Measurements from ENCODE around the gene ACER2.
A peak's percentile ranks its signal among the peaks of the same experiment; 100 is the strongest.

ACER2 gene

DNA sequence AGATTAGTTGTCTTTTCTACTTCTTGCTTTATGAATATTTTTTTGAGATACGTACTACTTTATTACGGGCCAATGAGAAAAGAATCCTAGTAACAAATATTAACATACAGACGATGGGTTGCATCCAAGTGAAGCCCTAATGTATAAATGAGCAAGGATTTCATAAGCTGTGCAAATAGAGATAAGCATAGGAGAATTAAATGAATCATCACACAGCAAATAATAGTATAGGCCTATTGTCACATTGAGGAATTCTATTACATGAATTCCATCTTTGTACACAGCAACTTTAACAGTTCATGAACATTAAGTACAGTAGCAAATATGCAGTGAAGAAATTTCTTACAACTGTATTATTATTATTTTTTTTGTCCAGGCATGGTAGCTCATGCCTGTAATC lies 78.0 kb downstream of the ACER2 start:
- no peak for DNase-seq (ENCODE audit: low spot score)

DNA sequence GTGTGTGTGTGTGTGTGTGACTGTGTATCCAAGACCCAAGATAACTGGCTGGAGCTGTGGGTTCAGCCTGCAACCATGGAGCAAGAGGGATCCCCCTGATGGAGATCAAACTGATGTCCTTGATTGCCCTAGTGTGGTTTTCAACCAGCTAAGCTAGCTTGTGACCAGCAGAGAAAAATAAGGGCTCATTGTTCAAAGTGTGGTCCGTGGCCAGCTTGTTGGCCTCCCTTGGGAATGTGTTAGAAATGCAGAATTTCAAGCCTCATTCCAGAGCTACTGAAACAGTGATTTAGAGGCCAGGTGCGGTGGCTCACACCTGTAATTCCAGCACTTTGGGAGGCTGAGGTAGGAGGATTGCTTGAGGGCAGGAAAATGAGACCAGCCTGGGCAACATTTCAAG lies 79.9 kb downstream of the ACER2 start:
- no peak for DNase-seq (ENCODE audit: low spot score)

- DNase-seq (ENCODE audit: low spot score) = no peak
These were observed 81.5 kb downstream of the ACER2 start for GRCh38 chr9:19490269-19490668.

DNA sequence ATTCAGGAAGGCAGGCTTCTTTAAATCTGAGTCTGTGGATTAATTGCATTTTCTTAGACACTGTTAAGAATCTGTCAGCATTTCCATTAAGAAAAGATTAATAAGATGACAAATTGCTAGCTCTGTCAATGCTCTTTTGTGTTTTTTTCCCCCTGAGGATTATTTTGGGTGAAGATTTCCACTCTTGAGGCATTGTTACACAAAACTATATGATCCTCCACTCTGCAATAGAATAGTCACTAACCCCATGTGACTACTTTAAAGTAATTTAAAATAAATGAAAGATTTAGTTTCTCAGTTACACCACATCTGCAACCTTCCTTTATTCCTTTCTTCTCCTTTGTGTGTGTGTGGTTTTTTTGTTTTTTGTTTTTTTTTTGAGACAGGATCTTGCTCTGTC lies 82.0 kb downstream of the ACER2 start:
- no peak for DNase-seq (ENCODE audit: low spot score)

- DNase-seq (ENCODE audit: low spot score) = no peak
These were observed 84.0 kb downstream of the ACER2 start for GRCh38 chr9:19492775-19493173.

DNA sequence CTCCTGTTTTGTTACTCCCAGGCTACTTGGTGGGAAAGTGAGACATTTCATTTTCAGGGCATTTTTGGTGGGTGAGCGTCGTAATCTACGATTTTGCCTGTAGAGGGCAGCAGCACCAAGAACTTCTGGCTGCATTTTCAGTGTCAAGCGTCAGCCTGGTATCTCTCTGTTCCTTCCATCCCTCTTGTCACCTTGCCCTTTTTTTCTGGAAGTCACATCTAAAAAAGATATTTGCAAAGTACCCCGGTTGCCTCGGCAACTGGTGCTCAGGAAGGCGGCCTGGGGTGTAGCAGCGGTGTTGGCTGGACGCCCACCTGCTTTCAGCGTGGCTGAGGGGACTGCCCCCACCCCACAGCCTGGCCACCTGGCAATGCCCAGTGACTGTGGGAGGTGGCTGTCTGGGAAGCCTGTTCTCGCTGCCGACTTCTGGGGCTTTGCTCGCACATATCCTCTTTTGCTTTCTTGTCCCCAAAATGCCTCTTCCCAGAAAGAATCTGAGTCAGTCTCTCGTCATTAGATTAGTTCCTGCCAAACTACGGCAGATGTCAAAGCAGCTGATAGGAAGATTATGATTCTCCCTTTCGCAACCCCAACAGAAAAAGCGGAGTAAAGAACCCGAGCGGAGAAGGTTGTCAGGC lies 84.5 kb downstream of the ACER2 start:
- peak; percentile 57 for DNase-seq (ENCODE audit: low spot score)

DNA sequence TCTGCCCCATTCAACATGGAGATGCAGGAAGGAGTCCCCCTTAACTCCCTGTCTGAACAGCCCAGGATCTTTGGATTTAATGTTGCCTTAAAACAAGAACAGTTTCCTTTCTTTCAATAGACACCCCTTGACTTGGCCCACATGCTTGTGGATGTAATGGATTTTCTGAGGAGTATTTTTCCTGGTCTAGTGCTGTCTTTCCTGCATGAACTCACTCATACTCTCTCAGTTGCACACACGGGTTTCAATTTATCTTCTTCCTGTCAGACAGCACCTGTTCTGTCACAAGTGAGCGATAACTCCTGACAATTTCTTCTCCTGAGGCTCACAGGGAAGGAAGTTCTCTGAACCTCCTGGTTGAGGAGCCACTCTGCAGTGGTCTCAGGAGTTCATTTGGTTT lies 85.1 kb downstream of the ACER2 start:
- DNase-seq (ENCODE audit: low spot score) = no peak

DNA sequence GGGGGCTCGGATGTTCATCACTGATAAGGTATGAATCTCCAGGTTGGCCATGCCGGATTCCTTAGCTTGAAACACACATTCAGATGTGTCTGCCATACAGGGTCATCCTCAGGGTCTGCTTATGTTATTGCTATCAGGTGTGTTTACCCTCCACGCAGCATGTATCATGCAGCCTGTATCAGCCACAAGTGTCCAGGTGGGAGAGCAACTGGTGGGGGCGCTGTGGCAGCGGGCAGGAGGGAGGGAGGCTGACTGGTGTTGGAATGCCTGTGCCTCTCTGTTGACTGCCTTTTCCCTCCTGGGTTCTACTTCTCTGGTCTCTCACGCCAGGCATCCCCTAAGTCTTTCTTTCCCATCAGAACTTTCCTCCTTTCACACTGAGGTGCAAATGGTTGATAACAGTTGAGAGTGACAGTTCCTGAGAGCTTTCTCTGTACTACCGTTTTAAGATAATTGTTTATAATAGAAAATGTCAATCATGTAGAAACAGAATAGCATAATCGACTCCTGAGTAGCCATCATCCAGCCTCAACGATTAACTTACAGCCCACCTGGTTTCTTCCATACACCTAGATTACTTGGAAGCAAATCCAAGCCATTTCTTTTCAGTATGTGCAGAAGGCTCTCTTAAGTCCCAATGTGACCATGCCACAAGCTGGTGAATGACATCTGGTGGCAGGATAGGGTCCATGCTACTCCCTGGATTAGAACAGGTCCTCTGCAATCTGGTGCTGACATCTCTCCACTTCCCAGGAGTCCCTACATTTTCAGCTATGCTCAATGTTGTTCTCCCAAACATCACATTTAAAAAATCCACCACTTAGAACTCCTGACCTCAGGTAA lies 86.6 kb downstream of the ACER2 start:
- no peak for DNase-seq (ENCODE audit: low spot score)

DNA sequence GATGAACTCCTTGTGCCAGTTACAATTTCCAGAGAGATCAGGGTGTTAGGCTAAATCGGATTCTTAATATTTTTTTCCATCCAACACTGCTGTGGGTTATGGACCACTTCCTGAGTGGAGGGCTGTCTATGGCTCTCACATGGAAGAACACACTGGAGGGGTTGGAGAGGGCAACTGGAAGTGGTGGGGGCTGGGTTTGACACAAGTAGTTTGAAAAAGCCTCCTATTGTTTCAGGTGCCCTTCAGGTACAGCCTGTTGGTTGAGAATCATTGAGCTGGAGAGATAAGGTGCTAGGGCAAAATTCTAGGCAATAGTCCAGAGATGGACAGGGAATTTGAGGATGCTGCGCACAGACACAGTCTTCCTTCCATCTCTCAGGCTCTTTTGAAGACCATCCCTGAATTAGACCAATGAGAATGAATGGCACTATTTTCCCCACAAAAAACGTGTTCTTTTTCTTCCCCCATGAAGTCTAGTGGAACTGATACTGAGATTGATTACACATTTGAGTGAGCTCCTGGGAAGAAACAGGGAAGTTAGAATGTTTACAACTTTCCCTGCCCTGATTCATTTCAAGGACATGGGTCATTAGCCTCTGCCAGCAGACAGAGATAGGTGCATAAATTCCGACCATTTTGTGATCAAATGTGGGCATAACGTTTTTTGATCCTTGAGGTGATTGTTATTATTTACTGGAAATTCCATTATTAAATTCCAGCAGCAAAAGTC lies 87.7 kb downstream of the ACER2 start:
- DNase-seq (ENCODE audit: low spot score) = no peak

- no peak for DNase-seq (ENCODE audit: low spot score)
These were observed 88.5 kb downstream of the ACER2 start for GRCh38 chr9:19497276-19497675.

GRCh38 chr9:19498015-19498414 lies 89.2 kb downstream of the ACER2 start:
- DNase-seq (ENCODE audit: low spot score) = no peak

All from LoVo (cell line).